HG02642 (cell line): ENCODE measurements around the gene OPCML.

Source experiments
- ATAC-seq: cut with Tn5 transposase; IDR thresholded peaks from one replicate; pipeline ENCODE4 v1.9.1; 2021; ENCODE audit warnings: mild to moderate bottlenecking; ENCODE audit not compliant: unreplicated experiment, poor library complexity

The OPCML gene

DNA sequence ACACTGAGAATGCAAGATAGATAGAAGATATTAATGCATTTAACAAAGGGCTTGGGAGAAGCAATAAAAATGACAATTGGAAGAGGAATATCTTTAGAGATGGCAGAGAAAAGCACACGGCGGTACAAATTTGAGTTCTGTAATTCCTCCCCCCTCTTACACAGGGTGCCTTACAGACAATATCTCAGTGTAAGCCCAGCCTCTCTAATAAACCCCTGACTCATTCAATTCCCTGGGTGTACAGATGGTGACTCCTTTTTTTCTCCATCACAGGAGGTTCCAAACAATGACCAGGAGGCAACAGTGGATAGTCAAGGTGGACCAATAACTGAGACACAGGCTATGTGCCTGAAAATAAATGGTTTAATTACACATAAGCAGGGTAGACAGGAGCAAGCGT lies 598.6 kb downstream of the OPCML start:
- ATAC-seq, result no peak

DNA sequence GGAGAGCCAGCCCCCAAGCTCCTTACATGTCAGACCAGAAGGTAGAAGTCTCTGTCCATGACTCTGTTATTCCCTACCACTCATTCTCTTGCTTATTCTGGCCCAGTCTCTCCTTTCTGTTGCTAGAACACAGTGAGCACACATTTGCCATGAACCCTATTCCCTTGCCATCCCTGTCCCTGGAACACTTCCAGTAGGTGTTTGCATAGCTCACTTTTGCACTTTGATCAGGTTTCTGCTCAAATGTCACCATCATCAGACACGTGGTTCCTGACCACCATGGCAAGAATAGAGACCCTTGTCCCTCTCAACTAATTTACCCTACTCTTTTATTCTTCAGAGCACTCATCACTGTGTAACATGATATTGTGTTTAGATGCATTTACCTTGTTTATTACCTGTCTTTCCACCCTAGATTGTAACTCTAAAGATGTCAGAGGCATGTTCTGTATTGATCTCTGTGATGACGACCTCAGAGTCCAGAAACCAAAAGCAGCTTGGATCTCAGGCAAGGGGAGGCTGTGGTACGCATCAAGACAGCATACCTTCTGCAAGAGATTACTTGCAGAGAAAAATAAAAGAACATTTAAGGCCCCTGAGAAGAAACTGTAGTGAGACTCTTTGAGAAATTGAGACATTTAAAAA lies 606.4 kb downstream of the OPCML start:
- ATAC-seq, result no peak

GRCh38 chr11:132921597-132921996 lies 610.7 kb downstream of the OPCML start:
- ATAC-seq, result no peak

GRCh38 chr11:132920451-132921096 lies 611.7 kb downstream of the OPCML start:
- no peak for ATAC-seq

DNA sequence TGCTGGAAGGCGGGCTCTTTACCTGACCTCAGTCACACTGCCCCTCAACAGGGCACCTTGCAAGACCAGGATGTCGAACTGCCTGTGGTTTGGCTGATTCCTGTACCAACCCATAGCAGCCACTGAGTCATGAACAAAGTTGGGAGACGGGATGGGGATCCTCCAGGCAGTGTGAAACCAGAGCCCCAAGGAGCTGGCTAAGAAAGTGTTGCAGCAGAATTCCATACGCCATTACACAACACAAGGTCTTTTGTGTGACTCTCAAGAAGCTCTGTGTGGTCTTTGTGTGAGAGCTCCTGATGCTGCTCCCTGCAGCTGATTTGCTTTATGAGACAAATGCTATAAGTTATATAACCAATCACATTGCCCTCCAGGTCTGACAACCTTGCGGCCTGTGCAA lies 617.7 kb downstream of the OPCML start:
- ATAC-seq, result no peak

GRCh38 chr11:132913886-132914285 lies 618.4 kb downstream of the OPCML start:
- no peak for ATAC-seq

GRCh38 chr11:132913295-132913694 lies 619.0 kb downstream of the OPCML start:
- no peak for ATAC-seq

GRCh38 chr11:132911186-132911585 lies 621.1 kb downstream of the OPCML start:
- no peak for ATAC-seq

GRCh38 chr11:132910011-132910760 lies 622.1 kb downstream of the OPCML start:
- ATAC-seq, result no peak

DNA sequence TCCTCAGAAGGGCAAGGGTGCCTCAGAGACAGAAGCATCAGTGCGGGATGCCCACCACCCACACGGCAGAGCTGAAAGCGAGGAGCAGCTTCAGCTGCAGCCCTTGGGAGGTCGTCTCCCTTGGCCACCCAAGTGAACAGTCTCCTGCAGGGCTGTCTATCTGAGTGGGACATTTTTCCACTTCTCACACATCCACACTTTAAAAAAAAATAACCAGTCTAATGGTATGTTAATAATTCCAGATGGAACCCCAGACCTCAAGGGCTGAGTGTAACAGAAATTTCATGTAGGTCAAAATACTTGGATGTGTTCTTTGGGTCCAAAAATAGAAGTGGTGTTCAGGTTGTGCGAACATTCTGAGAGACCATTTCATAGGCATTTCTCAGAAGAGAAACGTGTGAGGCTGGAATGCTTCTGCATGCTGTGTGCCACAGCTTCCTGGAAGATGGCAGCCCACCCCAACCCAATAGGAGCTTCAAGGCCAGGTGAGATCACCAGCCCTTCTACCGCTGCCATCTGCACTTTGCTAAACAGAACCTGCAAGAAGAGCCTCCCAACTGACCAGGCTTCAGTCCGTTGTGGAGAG lies 623.2 kb downstream of the OPCML start:
- ATAC-seq, result no peak

- ATAC-seq, result no peak
These were observed 623.9 kb downstream of the OPCML start for GRCh38 chr11:132908414-132908810.

DNA sequence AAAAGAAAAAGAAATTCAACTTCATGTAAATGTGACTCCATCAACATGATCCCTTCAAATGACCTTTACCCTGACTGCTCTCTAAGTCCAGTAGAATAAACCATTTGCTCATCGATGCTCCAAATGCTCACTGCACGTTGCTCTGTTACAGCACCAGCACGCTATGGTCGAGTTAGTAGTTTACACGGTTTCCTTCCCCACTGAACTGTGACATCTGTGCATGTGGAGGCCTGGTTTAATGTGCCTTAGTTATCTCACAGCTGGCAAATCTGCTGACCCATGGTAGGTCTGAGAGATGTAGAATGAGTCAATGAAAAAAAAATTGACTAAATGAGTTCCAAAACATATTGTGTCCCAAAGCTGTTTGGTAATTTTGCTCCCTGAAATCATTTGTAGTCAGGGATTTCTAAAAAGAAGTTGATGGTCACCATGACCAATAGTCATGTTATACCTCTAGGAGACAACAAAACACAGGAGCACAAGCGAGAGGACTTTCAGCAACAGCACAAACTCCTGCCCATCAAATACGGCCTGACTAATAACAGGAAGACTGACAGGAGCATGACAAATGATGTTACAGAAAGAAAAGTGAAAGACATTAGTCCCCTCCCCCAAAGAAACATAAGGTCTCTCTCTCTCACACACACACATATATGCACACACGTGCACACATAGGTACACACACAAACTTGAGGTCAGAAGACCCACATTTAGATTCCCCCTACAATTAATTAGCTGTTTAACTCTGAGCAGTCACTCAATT lies 624.5 kb downstream of the OPCML start:
- ATAC-seq, result no peak

DNA sequence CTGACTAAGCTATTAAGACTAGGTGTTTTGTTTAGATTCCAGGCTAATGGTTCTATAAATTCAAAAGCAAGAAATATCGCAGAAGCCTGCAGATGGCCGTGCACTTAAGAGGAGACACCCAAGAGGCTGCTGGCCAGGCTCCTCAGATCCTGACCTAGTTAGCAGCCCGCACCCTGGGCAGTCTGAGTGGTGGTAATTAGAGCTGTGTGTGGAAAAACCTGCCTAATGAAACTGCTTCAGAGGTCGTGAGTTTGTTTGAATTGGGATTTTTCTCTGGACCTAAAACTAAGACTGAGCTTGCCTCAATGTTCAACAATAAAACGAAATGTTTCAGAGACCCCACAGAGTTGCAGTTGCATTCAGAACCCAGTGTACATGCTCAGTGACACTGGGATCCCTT lies 627.7 kb downstream of the OPCML start:
- no peak for ATAC-seq

DNA sequence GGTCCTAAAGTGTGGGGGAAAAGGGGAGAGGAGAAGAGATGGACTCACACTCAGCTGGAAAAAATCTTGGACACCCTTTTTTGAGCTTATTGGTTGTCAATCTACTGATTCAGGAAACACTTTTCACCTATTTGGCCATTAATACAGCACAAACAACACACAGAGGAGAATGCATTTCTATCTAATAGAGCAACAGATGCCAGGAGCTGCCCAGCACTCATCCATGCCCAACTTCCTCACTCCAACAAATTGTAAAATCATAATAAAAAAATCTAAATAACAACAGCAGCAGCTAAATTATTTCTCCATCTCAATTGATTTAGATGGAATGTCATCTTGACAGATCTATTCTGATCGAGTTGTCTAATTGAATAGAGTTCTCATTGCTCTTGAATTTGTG lies 628.2 kb downstream of the OPCML start:
- ATAC-seq, result no peak

GRCh38 chr11:132901638-132902471 lies 630.4 kb downstream of the OPCML start:
- no peak for ATAC-seq

GRCh38 chr11:132898676-132899075 lies 633.6 kb downstream of the OPCML start:
- ATAC-seq, result no peak

GRCh38 chr11:132898021-132898420 lies 634.3 kb downstream of the OPCML start:
- no peak for ATAC-seq

GRCh38 chr11:132895340-132895739 lies 637.0 kb downstream of the OPCML start:
- no peak for ATAC-seq

- no peak for ATAC-seq
These were observed 637.7 kb downstream of the OPCML start for GRCh38 chr11:132894606-132895005.

- ATAC-seq, result no peak
These were observed 639.4 kb downstream of the OPCML start for GRCh38 chr11:132892876-132893275.
